Measurements from ENCODE around the gene SH2D2A. TPM values are rescaled to one million over a fixed set of nuclear protein-coding genes. Genes with fewer than 3 reads are reported as not detected.

The SH2D2A gene
- total RNA-seq, 1 donor from 2014 or later = not detected

DNA sequence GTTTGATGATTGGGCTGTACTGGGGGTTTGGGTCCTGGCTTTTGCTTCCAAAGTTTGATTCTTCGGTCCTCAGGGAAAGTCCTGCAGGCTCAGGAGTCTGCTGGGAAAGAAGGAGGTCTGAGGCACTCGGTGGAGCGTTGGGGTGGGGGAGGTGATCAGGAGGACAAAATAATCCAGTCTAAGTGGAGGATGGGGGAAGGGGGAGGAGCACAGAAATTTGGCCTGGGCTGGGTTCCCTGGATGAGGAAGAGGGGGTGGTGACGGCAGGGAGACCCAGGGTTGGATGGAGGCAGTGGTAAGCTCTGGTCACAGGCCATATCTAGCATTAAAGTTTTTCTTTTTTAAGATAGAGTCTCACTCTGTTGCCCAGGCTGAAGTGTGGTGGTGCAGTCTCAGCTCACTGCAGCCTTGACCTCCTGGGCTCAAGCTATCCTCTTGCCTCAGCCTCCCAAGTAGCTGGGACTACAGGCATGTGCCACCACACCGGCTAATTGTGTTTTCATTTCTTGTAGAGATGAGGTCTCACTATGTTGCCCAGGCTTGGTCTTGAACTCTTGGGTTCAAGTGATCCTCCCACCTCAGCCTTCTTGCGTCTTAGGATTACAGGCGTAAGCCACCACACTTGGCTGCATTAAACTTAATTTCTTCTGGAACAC lies 6.8 kb downstream of the SH2D2A start:
- DNase-seq (ENCODE audit: low spot score, unreplicated experiment) = no peak
- Mint-ChIP-seq H3K4me3 (ENCODE audit: low read depth) (no peak overlapping the region), H3K27ac (no peak overlapping the region), H3K27me3 (peaks cover 45% of the 10 kb centered on the region), H3K36me3 (ENCODE audit: insufficient read depth) (no peaks in the 10 kb centered on the region), H3K9me3 (ENCODE audit: low read depth) (no peaks in the 10 kb centered on the region), H3K4me1 (ENCODE audit: low read depth) (peaks cover 2% of the 10 kb centered on the region)
- TF ChIP-seq, protein P1, sequence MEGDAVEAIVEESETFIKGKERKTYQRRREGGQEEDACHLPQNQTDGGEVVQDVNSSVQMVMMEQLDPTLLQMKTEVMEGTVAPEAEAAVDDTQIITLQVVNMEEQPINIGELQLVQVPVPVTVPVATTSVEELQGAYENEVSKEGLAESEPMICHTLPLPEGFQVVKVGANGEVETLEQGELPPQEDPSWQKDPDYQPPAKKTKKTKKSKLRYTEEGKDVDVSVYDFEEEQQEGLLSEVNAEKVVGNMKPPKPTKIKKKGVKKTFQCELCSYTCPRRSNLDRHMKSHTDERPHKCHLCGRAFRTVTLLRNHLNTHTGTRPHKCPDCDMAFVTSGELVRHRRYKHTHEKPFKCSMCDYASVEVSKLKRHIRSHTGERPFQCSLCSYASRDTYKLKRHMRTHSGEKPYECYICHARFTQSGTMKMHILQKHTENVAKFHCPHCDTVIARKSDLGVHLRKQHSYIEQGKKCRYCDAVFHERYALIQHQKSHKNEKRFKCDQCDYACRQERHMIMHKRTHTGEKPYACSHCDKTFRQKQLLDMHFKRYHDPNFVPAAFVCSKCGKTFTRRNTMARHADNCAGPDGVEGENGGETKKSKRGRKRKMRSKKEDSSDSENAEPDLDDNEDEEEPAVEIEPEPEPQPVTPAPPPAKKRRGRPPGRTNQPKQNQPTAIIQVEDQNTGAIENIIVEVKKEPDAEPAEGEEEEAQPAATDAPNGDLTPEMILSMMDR (IDR thresholded peaks at IDR 0.05; ENCODE audit: unreplicated experiment) = no peak

DNA sequence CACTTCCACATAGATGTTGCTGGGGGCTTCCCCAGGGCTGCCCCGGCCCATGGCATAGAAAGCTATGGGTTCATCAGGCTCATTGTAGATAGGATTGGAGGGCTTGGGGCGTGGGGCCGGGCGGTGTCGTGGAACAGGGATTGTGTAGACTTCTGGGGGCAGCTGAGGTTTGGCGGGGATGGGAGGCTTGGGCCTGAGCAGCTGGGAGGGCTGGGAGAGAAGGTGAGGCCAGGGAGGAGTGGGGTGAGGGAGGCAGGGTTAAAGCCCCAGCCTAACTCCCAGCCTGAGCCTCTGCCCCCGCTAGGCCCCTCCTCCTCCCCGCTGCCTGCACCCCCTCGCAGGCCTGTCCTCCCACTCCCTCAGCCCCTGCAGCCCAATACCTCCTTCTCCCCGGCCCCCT lies 7.4 kb downstream of the SH2D2A start:
- H3K36me3 Mint-ChIP-seq (ENCODE audit: insufficient read depth) = no peaks in the 10 kb centered on the region
- no peak overlapping the region for H3K4me3 Mint-ChIP-seq (ENCODE audit: low read depth)
- peaks cover 4% of the 10 kb centered on the region for H3K4me1 Mint-ChIP-seq (ENCODE audit: low read depth)
- H3K9me3 Mint-ChIP-seq (ENCODE audit: low read depth) = no peaks in the 10 kb centered on the region
- peaks cover 40% of the 10 kb centered on the region for H3K27me3 Mint-ChIP-seq
- no peak overlapping the region for H3K27ac Mint-ChIP-seq
- TF ChIP-seq, protein P1 (IDR thresholded peaks at IDR 0.05; ENCODE audit: unreplicated experiment) = no peak
- DNase-seq (ENCODE audit: low spot score, unreplicated experiment) = no peak

DNA sequence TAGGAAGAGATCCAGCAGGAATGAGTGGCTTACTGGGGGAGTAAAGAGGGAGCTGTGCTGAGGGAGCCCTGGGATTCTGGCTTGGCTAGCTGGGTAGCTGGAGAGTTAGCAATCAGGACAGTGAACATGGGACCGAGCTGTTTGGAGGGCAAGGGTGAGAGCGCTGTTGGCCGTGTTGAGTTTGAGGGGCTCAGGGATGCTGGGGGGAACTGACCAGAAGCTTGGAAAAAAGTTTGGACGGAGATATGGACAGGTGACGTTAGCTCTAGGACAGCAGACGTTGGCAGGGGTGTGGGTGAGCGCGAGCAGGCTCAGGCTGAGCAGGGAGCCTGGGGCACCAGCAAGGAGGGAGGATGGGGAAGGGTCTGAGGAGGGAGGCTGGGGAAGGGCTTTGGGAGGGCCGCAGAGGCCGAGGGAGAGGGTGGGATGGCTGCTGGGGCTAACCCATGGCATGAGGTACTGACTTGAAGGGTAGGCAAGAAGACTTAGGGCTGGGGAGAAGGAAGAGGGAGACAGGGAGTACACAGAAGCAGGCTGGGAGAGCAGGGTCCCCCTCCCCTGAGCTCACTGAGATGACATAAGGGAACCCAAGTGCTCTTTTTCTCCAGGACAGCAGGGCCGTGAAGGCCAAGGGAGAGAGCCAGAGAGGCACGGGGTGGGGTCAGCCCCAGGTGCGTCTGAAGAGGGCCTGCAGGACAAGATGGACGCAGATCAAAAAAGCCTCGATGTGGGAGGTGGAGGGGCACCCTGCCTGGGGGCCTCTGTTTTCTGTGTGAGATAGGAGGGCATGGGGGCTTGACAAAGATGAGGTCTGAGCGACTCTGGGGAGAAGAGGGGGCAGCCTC lies 8.2 kb downstream of the SH2D2A start:
- TF ChIP-seq, protein P1 (IDR thresholded peaks at IDR 0.05; ENCODE audit: unreplicated experiment) = no peak
- Mint-ChIP-seq H3K27me3 (peaks cover 33% of the 10 kb centered on the region), H3K4me1 (ENCODE audit: low read depth) (peaks cover 5% of the 10 kb centered on the region), H3K4me3 (ENCODE audit: low read depth) (no peak overlapping the region), H3K9me3 (ENCODE audit: low read depth) (no peaks in the 10 kb centered on the region), H3K27ac (no peak overlapping the region), H3K36me3 (ENCODE audit: insufficient read depth) (no peaks in the 10 kb centered on the region)
- DNase-seq (ENCODE audit: low spot score, unreplicated experiment) = no peak

DNA sequence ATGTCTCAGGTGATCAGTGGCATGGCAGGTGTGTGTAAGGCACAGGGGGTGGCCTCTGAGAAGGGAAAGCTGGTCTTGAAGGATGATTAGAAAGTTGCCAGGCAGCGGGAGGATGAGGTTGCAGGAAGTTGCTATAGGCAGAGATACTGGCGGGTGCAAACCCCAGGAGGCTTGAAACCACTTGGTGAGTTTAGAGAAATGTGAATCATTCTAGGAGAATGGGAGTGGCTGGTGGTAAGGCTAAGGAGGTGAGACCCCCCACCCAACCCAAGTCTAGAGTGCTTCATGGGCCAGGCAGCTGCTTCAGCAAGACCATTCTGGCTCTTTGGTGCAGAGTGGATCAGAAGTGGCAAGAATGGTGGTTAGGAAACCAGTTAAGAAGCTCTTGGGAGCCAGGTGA lies 9.0 kb downstream of the SH2D2A start:
- TF ChIP-seq, protein P1 (IDR thresholded peaks at IDR 0.05; ENCODE audit: unreplicated experiment) = no peak
- no peaks in the 10 kb centered on the region for H3K36me3 Mint-ChIP-seq (ENCODE audit: insufficient read depth)

DNA sequence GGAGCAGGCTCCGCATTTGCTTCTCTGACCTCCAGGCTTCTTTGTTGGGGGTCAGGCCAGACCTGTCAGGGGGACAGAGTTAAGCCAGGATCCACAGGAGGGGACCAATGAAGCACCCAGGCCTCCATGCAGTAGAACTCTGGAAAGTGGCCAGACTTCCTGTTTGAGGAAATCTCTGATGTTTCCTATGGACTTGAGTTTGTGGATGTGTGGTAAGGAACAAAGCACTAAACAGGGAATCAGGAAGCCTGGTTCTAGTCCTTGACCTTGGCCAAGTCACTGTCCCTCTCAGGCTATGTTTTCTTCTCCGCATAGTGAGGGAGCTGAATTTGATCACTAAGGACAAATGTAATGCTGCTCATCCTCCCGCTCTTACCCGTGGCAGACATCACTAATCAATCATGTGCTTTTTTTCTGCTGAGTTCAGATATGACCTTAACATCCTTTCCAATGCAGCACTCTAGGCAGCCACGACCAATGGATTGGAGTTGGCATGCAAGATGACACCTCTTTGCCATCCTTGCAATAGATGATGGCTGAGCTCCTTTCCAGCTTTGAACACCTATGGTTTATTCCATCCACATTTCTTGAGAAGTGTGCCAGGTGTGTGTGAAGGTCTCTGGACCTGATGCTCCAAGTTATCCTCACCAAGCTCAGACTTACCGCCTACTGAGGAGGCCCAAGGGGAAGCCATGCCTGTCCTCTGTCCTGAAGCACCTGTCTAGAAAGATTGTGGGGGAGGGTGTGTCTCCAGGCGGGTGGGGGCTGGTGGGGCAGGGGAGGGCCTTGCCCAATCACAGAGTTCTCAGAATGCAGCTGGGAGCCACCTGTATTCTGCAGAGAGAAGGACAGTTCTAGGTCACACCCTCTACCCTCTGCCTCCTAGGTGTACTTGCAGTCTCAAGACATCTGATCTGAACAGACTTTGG lies 9.9 kb downstream of the SH2D2A start:
- Mint-ChIP-seq H3K4me1 (ENCODE audit: low read depth) (peaks cover 5% of the 10 kb centered on the region), H3K36me3 (ENCODE audit: insufficient read depth) (no peaks in the 10 kb centered on the region), H3K9me3 (ENCODE audit: low read depth) (no peaks in the 10 kb centered on the region), H3K27me3 (peaks cover 17% of the 10 kb centered on the region), H3K27ac (no peak overlapping the region), H3K4me3 (ENCODE audit: low read depth) (no peak overlapping the region)
- TF ChIP-seq, protein P1 (IDR thresholded peaks at IDR 0.05; ENCODE audit: unreplicated experiment) = no peak
- no peak for DNase-seq (ENCODE audit: low spot score, unreplicated experiment)

More for the DNA sequence above, 9.0 kb downstream of the SH2D2A start:
- no peaks in the 10 kb centered on the region for H3K9me3 Mint-ChIP-seq (ENCODE audit: low read depth)
- H3K27ac Mint-ChIP-seq = peak overlapping the region; percentile 82
- peaks cover 25% of the 10 kb centered on the region for H3K27me3 Mint-ChIP-seq
- H3K4me1 Mint-ChIP-seq (ENCODE audit: low read depth) = peaks cover 5% of the 10 kb centered on the region
- DNase-seq (ENCODE audit: low spot score, unreplicated experiment) = no peak
- no peak overlapping the region for H3K4me3 Mint-ChIP-seq (ENCODE audit: low read depth)

Measured in progenitor cell of endocrine pancreas (in vitro differentiated cells).